ENCODE measurements around the gene COL15A1. TPM values are rescaled to one million over a fixed set of nuclear protein-coding genes. Genes with fewer than 3 reads are reported as not detected.

COL15A1 gene
- total and polyA plus RNA-seq, 2 of the 13 experiments (the other 11 are each of a cell fraction or from before 2014, with no cell fraction given) = not detected

- ChIA-PET CTCF (ENCODE audit: low intra/inter-chr PET ratio, low total read pairs) (no interaction called here), POLR2A (no interaction called here)
- H3K4me1 ChIP-seq (ENCODE audit: insufficient read depth, low read length) = no peaks in the 10 kb centered on the region
- H3K4me2 ChIP-seq (ENCODE audit: low read depth, low read length) = no peak overlapping the region
- no TSS peak for BruUV-seq (replicated peaks)
- TF ChIP-seq MBNL3 (CRISPR knock-in tag; conservative IDR thresholded peaks at IDR 0.05) (no peak), ZNF672 (CRISPR knock-in tag; IDR thresholded peaks at IDR 0.05) (no peak), ZEB1 (IDR thresholded peaks at IDR 0.05; ENCODE audit: insufficient replicate concordance, low read depth) (no peak), MEIS2 (CRISPR knock-in tag; IDR thresholded peaks at IDR 0.05) (no peak), CREB3 (CRISPR knock-in tag; IDR thresholded peaks at IDR 0.05) (no peak), ZNF263 (CRISPR knock-in tag; IDR thresholded peaks at IDR 0.05) (no peak), ZNF615 (CRISPR knock-in tag; IDR thresholded peaks at IDR 0.05; ENCODE audit: borderline replicate concordance) (no peak), ZNF670 (CRISPR knock-in tag; IDR thresholded peaks at IDR 0.05; ENCODE audit: borderline replicate concordance) (no peak)
- H3K79me2 ChIP-seq (ENCODE audit: insufficient read depth, low read length) = no peaks in the 10 kb centered on the region
- H3K27me3 ChIP-seq (ENCODE audit: control insufficient read depth in 1 of 2, insufficient read depth in 2 of 2, low read length in 2 of 2) = peaks cover 0 to 4% of the 10 kb centered on the region in 2 experiments; a peak in 1 of 5 replicates
- no peaks in the 10 kb centered on the region for H3K36me3 ChIP-seq (replicated peaks in 1 of 2; ENCODE audit: control insufficient read depth in 1 of 2, insufficient read depth in 2 of 2, low read length in 2 of 2)
- H2AFZ ChIP-seq (ENCODE audit: low read length) = no peak overlapping the region
- H4K20me1 ChIP-seq (ENCODE audit: insufficient read depth, low read length) = no peaks in the 10 kb centered on the region
- FAIRE-seq (no peak), ATAC-seq (no peak), DNase-seq (ENCODE audit: low spot score) (no peak)
- no peaks in the 10 kb centered on the region for H3K9me3 ChIP-seq (ENCODE audit: low read length)
- in situ Hi-C loops (cut with HindIII; ENCODE audit: extremely low pct_ligation_motif_present, low pct_unique_long_range_greater_than_20kb) = no loop called here
- 49% methylated on average over 5 of the region's 5 CpGs for whole genome bisulfite sequencing (ENCODE audit: low lambda C conversion rate)
- intact Hi-C loops (cut with micrococcal nuclease; ENCODE audit: unreplicated experiment) = no loop called here
- H3K4me3 ChIP-seq (replicated peaks in 1 of 3; ENCODE audit: insufficient read depth in 1 of 3, low read depth in 2 of 3, low read length in 3 of 3) = no peak overlapping the region
- H3K9ac ChIP-seq (ENCODE audit: insufficient read depth, low read depth, low read length) = no peak overlapping the region
- no peak overlapping the region for H3K27ac ChIP-seq (ENCODE audit: extremely low read length, insufficient read depth, low read length)
Measured at GRCh38 chr9:98902925-98903324, 40.8 kb upstream of the COL15A1 start.

GRCh38 chr9:98903961-98904411 is 39.7 kb upstream of the COL15A1 start:
- H3K4me2 ChIP-seq (ENCODE audit: low read depth, low read length) = no peak overlapping the region
- 23% methylated on average over 6 of the region's 8 CpGs for WGBS (ENCODE audit: low lambda C conversion rate)
- CTCF ChIA-PET (ENCODE audit: low intra/inter-chr PET ratio, low total read pairs) = no interaction called here
- DNase-seq (ENCODE audit: low spot score) = no peak
- H4K20me1 ChIP-seq (ENCODE audit: insufficient read depth, low read length) = no peaks in the 10 kb centered on the region
- no peaks in the 10 kb centered on the region for H3K4me1 ChIP-seq (ENCODE audit: insufficient read depth, low read length)
- H2AFZ ChIP-seq (ENCODE audit: low read length) = no peak overlapping the region
- no peaks in the 10 kb centered on the region; a peak in 1 of 5 replicates for H3K27me3 ChIP-seq (ENCODE audit: control insufficient read depth in 1 of 2, insufficient read depth in 2 of 2, low read length in 2 of 2)
- no peak for FAIRE-seq
- BruUV-seq (replicated peaks) = no TSS peak
- no peak overlapping the region for H3K4me3 ChIP-seq (replicated peaks in 1 of 3; ENCODE audit: insufficient read depth in 1 of 3, low read depth in 2 of 3, low read length in 3 of 3)
- POLR2A ChIA-PET = no interaction called here
- intact Hi-C loops (cut with micrococcal nuclease; ENCODE audit: unreplicated experiment) (no loop called here), in situ Hi-C loops (cut with HindIII; ENCODE audit: extremely low pct_ligation_motif_present, low pct_unique_long_range_greater_than_20kb) (no loop called here)
- no peak overlapping the region for H3K9ac ChIP-seq (ENCODE audit: insufficient read depth, low read depth, low read length)
- H3K36me3 ChIP-seq (replicated peaks in 1 of 2; ENCODE audit: control insufficient read depth in 1 of 2, insufficient read depth in 2 of 2, low read length in 2 of 2) = no peaks in the 10 kb centered on the region
- no peak for ATAC-seq
- H3K9me3 ChIP-seq (ENCODE audit: low read length) = no peaks in the 10 kb centered on the region
- H3K27ac ChIP-seq (ENCODE audit: extremely low read length, insufficient read depth, low read length) = no peak overlapping the region
- no peaks in the 10 kb centered on the region for H3K79me2 ChIP-seq (ENCODE audit: insufficient read depth, low read length)
- TF ChIP-seq KLF6 (CRISPR knock-in tag; IDR thresholded peaks at IDR 0.05) (no peak), BCL6 (CRISPR knock-in tag; IDR thresholded peaks at IDR 0.05) (no peak), ZNF362 (CRISPR knock-in tag; IDR thresholded peaks at IDR 0.05; ENCODE audit: borderline replicate concordance) (no peak), ZNF33A (CRISPR knock-in tag; IDR thresholded peaks at IDR 0.05; ENCODE audit: borderline replicate concordance) (no peak), ZBTB7B (CRISPR knock-in tag; IDR thresholded peaks at IDR 0.05) (no peak), GLMP (CRISPR knock-in tag; IDR thresholded peaks at IDR 0.05; ENCODE audit: borderline replicate concordance) (no peak), RFXAP (CRISPR knock-in tag; IDR thresholded peaks at IDR 0.05; ENCODE audit: borderline replicate concordance) (no peak), FOXA3 (CRISPR knock-in tag; IDR thresholded peaks at IDR 0.05) (no peak), ZSCAN21 (CRISPR knock-in tag; IDR thresholded peaks at IDR 0.05; ENCODE audit: borderline replicate concordance) (no peak), ZNF841 (CRISPR knock-in tag; IDR thresholded peaks at IDR 0.05; ENCODE audit: borderline replicate concordance) (no peak)
